IPS DF 19.7 (cell line): Measurements from ENCODE around the gene UBE2E3.

Experiments used
- DNase-seq: peaks from one replicate; pipeline ENCODE4 v3.0.0-alpha.2; 2013; ENCODE audit warnings: low read depth, low spot score

UBE2E3 gene

DNA sequence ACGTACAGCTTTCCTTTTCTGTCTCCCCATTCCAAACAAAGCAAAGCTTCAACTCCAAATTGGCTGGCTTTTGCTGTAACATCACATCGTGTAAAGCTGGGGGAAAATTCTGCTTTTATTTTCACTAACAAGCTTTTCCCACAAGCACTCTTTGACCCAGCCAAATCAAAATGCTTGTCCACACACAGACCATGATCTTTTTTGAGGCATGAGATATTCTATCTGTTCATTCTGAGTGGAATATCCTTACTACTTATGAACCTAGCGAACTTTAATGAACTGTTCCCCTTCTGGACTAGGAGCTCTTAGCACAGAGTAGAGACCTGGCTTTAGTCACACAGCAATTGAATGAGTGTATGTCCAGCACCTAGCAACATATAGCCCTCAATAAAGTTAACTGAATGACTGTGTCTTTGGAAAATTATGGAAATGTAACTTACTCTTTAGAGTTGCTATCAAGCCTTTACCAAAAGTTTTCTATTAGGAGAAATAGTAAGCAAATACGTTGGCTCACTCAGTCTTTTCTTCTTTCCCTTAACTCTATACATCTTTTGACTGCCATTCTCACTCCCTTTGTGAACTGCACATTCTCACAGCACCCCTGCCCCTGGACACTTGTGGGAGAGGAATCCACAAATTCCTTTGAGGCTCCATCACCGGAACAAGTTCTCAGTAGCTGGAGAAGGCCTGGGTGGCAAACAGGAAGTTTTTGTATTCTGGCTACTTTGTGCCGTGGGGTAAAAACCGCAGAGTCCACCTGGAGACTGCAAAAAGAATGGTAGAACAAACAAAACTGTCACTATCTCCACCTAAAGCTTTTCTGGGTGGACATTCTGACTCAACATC is 1.3 kb upstream of the UBE2E3 start:
- DNase-seq: no peak

DNA sequence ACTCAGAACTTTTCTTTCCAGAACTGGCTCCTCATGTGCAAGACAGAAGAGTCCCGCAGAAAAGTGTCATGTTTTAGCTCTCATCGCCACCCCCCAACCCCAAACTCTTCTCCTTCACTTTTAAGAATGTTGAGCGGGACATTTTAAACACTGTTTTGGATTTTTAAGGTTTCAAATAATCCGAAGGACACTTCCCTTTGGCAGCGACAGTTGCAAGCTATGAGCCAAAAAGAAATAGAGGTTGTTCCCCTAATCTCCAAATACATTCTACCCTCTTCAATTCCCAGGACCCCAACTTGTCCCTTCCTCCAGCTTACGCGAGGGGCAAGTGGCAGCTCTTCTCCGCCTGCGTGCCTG is 678 bp upstream of the UBE2E3 start:
- DNase-seq: no peak

DNA sequence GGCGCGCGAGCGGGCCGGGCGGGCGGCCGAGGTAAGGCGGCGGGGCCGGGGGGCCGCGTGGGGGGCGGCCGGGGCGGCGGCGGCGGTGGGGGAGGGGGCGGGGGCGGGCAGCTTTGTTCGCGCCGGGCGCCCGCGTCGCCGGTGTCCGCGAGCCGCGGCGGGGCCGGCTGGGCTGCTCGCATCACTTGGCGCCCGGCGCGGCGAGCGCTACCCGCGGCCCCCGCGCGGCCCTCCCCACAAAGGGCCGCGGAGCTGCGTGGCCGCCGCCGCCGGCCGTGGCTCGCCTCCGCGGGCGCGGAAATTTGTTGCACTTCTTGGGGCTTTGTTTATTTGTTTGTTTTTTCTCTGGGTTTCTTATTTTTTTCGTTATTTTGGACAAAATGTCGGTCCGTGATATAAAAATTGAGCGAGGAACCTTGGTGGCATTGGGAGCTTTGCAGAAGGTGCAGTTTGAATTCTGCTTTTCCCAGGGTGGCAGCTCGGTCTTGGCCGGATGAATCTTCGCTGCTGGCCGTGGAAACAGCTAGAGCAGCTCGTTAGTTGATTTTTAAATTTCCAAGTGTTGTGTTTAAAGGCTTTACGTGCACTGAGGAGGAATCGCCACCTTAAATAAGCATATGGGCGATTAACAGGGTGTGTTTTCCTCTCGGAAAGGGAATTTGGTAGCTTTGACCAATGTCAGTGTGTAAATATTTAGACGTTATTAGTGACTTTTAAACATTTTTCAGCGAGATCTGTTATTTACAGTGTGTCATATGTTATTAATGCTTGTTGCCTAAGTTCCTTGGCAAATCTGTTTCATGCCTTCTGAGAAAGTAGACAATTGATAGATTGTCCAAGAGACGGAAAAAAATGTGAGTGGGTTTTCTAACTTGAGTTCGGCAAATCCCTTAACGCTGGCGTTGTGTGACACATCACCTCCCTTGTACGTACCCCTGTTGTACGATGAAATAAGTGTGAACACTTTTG is 822 bp downstream of the UBE2E3 start:
- no peak for DNase-seq

DNA sequence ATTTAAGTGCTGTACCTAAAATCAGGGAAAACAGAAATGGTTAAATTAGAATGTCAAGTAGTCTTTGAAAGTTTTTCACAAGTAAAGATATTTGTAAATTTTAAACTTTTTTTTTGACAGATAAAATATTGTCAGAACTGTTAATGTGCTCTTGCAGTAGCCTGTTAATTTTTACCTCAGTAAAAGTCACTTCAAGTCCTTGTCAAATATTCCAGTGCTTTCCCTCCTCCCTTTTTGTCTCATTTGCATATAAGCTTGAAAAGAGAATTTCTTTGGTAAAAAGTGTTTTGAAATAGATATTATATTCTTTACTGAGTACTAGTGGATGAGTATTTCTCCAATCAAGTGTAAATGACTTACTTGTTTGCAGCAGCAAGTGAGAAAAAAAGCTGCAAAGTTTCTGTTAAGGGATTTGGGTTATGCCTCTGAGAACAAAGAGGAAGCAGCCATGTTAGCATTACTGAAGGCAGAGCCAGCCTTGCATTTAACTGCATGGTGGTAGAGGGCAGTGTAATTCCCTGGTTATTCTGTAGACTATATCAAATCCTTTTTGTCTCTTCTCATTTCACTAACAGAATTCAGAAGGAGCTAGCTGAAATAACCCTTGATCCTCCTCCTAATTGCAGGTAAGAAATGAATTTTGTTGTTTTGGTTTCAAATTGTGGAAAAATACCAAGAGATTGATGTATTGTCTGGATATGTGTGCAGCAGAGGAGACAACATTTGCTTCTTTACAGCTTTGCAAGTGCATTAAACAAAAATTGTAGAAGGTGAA is 3.2 kb downstream of the UBE2E3 start:
- DNase-seq: no peak

DNA sequence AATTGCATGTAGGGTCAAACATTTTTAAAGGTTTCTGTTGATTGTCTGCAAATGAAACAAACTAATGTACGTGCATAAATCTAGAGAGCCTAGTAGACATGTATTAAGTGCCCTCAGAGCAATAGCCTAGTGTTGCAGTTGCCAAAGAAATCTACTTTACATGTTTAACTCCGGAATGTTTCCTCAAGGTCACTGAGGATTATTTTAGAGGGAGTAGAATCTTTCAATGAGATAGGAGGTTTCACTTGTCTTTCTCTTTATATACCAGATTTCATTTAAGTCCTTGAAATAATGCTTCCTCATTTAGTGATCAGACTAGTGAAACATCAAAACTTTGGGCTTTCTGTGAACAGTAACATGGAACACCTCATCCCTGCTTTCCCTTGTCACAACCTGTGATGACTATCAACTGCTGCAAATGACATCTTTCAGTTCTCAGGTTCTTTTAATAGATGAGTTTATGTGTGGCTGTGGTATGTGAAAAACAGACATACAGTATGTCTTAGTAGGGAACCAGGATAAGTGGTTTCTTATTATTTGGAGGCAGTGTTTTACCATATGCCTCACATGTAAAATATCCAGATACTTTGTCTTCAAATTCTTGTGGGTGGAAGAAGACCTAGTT is 5.5 kb downstream of the UBE2E3 start:
- no peak for DNase-seq

DNA sequence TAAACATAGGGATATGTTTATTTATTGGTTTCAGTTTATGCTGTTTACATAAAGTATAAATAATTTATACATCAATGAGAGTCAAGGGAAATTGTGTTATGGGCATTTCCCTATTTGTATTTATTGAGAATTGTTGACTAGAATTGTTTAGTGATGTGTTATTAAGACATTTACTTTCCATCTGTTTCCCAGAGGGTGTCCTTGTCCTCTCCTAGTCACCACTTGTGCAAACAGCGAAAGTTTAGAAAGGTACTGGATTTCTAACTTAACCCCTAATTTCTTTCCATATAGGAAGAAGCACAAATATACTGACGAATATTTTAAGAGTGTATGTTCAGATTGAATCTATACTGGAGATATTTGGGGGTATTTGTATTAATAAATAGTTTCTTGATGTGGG is 6.7 kb downstream of the UBE2E3 start:
- DNase-seq: no peak

DNA sequence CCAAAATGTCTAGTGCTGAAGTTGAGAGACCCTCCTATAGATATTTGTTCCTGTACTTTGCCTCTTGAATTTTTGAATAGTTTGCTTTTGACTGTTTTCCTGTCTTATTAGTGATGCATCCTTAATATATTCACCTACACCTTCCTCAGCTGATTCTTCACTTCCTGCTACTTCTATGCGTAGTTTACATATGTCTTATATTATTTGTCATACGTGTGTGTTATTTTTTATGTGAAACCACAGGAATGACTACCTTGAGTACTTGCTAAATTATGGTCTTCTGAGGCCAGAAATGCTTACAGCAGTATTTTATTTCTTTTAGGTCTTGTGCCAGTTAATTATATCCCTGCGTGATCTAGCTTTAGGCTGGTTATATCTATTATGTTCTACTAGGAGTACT is 9.9 kb downstream of the UBE2E3 start:
- DNase-seq: no peak

DNA sequence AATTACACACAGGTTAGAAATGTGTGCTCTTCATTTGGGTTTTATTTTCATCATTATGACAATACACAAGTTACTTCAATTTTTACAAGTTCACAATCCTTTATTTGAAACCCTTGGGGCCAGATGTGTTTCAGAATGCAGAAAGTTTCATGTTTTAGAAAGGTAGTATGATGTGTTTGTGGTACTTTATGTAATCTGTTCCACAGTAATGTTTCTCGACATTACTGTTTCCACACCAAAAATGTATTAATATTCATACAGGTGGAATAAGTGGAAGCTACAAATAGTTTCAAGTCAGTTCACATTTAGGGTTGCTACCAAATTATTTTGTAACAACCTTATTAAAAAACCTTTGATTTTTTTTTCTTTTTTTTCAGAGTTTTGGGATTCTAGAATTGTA is 10.4 kb downstream of the UBE2E3 start:
- no peak for DNase-seq

DNA sequence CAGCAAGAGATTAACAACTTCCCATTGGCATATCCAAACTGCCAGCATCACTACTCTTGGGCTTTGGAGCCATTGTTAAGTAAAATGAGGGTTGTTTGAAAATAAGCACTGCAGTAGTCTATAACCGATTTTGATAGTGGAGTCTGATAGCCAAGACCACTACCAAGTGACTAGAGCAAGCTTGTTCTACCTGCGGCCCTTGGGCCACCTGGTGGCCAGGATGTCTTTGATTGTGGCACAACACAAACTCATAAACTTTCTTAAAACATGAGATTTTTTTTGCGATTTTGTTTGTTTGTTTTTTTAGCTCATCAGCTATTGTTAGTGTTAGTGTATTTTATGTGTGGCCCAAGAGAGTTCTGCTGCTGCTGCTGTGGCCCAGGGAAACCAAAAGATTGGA is 11.0 kb downstream of the UBE2E3 start:
- DNase-seq: no peak

DNA sequence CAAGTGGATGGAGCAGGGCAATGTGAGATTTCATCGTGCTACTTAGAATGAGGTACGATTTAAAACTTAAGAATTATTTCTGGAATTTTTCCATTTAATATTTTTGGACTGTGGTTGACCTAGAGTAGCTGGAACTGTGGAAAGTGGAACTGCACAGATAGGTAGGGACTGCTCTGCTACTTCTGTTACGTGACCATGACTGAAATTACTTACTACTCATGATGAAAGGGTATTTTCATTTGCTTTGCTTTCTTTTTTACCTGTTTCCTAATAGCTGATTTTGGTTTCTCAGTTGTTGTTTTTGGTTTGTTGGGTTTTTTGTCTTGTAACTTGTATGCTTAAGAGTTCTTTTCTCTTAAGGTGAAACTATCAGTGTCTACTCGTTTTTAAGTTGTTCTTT is 11.4 kb downstream of the UBE2E3 start:
- DNase-seq: no peak

DNA sequence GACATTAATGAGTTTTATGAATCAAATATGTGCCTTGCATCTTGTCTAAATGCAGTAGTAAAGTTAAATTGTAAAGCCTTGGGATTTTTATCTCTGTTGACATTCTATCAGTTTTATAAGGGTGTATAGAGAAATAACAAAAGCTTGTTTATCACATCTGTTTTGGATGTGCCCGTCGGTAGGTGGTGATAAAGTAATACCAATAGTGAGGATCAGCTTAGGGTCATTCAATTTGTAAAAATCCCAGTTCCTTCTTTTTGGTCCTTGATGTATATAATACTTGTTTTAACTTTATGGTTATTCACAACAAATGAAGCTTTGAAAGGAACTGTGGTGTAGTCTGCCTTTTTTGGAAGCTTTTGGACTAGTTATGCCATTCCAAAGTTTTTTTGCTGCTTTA is 12.6 kb downstream of the UBE2E3 start:
- no peak for DNase-seq

DNA sequence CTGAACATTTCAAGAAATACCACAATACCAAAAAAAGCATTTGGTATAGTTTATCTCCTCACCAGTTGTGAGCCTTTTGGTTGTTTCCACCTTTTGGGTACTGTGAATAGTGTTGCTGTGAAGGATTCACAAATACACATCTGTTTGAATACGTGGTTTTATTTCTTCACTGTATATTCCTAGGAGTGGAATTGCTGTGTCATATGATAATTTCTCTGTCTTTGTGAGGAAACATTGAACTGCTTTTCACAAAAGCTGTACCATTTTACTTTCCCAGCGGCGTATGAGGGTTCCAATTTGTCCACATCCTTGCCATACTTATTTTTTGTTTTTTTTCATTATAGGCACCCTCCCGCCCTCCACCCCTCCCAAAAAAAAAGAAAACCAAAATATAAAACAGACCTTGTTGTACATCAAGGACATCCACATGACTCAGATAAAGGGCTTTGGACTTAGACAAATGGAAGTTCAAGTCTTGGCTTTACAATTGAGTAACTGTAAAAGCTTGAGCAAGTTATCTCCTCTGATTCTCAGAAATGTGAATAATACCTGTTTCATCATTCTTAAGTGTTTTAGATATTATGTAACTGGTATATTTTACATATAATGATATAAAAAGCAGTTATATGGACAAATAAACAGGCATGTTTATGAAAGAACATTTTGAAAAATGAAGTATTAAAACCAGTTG is 19.0 kb downstream of the UBE2E3 start:
- no peak for DNase-seq

DNA sequence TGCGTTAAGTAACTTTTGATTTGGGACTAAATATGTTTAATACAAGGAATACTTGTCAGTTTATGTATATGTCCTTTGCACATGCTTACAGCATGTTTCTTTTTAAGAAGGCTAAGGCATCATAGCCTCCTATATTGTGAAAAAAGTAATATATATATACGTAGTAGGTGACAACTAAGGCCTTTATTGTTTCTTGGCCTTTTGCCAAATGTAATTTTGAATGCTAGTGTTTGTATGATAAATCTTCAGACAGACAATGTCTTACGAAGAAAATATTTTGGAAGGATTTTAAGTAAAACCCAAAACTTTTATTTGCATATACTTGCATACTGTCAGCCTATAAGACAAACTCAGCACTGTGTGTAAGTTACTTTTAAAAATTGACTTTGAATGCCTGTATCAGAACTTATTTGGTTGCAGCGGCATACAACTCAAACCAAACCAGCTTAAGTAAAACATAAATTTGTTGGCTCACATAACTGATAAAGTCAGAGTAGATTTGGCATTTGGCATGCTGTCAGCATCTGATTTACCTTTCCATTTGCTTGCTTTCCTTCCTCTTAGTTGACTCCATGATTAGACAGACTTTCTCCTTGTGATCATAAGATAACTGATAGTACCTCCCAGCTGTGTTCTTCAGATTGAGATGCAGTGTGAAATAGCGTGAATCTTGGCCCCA is 24.4 kb downstream of the UBE2E3 start:
- DNase-seq: no peak

DNA sequence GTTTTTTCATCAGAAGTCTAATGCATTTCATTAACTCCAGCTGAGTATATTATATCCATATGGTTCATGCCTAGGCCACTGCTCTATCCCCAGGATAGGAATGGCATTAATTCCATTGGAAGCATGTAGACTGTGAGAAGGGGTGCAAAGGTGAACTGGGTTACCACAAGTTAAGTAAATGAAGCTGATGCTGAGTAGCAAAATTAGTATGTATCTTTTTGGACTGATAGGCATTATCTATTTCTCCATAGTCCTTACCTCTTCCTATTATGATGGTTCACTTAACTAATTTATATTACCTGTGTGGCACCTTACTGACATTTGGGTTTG is 24.9 kb downstream of the UBE2E3 start:
- DNase-seq: no peak

DNA sequence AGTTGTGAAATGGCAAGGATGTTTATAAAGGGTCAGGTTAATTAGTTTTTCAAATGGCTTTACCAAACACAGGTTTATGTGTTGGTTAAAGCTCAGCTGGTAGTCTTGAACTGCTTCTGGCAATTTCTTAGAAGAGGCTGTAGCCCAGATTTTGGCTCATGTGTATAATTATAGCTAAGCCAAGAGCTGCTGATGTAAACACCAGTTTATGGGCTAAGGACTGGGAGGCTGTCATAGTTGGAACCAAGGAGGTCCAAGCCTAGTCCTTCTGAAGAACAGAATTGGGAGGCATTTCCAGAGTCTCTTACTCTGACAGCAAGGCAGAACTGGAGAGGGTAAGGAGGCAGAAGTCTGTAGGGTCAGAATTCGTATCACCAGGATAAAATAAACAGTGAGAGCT is 25.4 kb downstream of the UBE2E3 start:
- DNase-seq: no peak

DNA sequence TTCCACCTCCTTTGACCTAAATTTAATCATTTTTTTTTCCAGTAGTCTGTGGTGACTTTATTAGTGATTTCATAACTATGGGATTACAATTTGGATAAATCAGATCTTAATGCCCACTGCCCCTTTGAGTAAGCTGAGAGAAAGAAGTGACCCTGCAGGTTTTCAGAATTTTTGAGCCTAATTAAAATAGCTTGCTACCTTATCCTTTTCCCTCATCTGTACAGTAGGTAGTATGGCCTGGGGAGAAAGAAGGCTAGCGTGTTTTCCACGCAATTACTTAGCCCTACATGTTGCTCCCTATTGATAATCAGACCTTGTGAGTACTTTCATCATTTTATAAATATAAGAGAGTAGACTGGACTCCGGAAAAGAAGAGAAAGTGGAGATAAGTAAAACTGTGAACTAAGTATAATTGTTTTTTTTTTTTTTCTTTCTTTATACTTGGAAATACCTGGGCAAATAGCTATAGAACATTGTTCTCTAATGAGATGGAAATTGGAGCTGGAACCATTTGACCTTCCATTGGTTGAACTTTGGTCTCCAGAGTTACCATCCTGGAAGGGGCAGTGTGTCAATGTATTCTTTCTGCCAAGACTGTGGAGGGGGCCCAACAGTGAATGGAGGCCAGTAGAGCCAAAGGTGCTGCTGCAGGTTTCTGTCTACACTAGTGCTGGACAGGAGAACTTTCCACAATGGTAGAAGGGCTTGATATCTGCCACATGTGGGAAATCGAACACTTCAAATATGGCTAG is 26.9 kb downstream of the UBE2E3 start:
- DNase-seq: no peak

DNA sequence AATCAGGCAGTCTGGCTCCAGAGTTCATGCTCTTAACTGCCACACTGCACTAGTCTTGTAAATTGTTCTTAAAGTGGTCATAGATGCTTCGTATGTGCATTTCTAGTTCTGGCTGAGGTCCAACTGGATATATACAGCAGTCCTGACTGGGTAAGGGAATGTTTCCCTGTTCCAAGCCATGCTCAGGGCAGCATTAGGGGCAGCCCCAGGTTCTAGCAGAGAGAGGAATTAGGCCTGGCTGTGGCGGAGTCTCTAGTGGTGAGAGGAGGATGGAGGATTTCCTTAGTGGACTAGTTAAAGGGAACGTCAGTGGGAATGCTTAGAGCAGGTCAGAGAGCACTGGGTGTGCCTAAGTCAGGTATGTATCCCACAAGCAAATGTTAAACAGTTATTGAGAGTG is 28.0 kb downstream of the UBE2E3 start:
- DNase-seq: no peak

DNA sequence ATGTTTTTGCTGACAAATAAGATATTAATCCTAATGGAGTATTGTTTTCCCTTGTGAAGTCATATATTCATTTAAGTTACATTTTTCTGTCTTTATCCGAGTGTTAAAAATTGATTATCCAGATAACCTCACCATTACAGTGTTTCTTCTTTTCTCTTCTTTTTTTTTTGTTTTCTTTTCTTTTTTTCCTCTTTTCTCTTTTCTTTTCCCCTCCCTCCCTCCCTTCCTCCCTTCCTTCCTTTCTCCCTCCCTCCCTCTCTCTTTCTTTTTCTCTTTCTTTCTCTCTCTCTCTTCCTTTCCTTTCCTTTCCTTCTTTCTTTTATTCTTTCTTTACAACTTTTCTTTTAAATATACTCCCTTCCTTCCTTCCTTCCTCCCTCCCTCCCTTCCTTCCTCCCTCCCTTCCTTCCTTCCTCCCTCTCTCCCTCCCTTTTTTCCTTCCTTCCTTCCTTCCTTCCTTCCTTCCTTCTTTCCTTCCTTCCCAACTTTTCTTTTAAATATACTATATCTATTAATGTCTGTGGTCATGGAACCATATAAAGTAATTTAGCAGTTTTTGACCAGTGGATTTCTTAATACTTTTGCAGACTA is 40.9 kb downstream of the UBE2E3 start:
- no peak for DNase-seq

DNA sequence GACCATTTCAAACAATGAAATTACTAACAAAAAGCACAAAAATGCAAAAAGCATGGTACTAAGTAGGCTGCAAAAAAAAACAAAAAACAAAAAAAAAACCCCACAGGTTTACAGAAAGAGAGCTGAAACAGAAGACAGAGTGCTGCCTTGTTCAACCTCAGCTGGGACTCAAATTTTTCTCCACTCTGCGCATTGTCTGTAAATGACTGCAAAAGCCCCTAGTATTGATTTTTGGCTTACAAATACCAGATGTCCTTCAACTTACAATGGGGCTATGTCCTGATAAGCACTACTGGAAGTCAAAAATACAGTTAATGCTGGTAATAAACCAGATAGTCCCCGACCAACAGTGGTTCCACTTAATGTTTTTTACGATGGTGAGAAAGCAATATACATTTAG is 42.2 kb downstream of the UBE2E3 start:
- DNase-seq: no peak
